Measurements from ENCODE around the gene CNNM1. TPM values are rescaled to one million over a fixed set of nuclear protein-coding genes. Genes with fewer than 3 reads are reported as not detected.

The CNNM1 gene
- total RNA-seq, 3 donors from 2014 or later = 0.64 to 0.98 (median 0.88) TPM

GRCh38 chr10:99344715-99345114 is 15.6 kb downstream of the CNNM1 start:
- TF ChIP-seq POLR2AphosphoS5 (IDR thresholded peaks at IDR 0.05) = no peak
- no peak for TF ChIP-seq CTCF (IDR thresholded peaks at IDR 0.05)
- TF ChIP-seq POLR2A (IDR thresholded peaks at IDR 0.05) = no peak
- intact Hi-C loops (cut with DNase I; ENCODE audit: low total_unique reads) = no loop called here
- no peaks in the 10 kb centered on the region for H3K36me3 ChIP-seq
- DNase-seq (ENCODE audit: low spot score in 2 of 2) = no peak
- H3K9me3 ChIP-seq = no peaks in the 10 kb centered on the region
- H3K27ac ChIP-seq = no peak overlapping the region
- H3K4me1 ChIP-seq = no peaks in the 10 kb centered on the region
- no peak overlapping the region for H3K4me3 ChIP-seq
- H3K27me3 ChIP-seq = no peaks in the 10 kb centered on the region

- H3K4me1 ChIP-seq = no peaks in the 10 kb centered on the region
- no peaks in the 10 kb centered on the region for H3K27me3 ChIP-seq
- H3K4me3 ChIP-seq = no peak overlapping the region
- H3K9me3 ChIP-seq = no peaks in the 10 kb centered on the region
- TF ChIP-seq POLR2AphosphoS5 (IDR thresholded peaks at IDR 0.05) (no peak), CTCF (IDR thresholded peaks at IDR 0.05) (no peak), POLR2A (IDR thresholded peaks at IDR 0.05) (no peak)
- H3K27ac ChIP-seq = no peak overlapping the region
- H3K36me3 ChIP-seq = no peaks in the 10 kb centered on the region
- intact Hi-C loops (cut with DNase I; ENCODE audit: low total_unique reads) = no loop called here
- DNase-seq (ENCODE audit: low spot score in 2 of 2) = no peak
Observed at GRCh38 chr10:99345350-99345749, 16.2 kb downstream of the CNNM1 start.

- Histone ChIP-seq H3K4me3 (no peak overlapping the region), H3K27me3 (no peaks in the 10 kb centered on the region), H3K27ac (no peak overlapping the region), H3K4me1 (no peaks in the 10 kb centered on the region), H3K36me3 (no peaks in the 10 kb centered on the region), H3K9me3 (no peaks in the 10 kb centered on the region)
- TF ChIP-seq CTCF (IDR thresholded peaks at IDR 0.05) (no peak), POLR2A (IDR thresholded peaks at IDR 0.05) (no peak), POLR2AphosphoS5 (IDR thresholded peaks at IDR 0.05) (no peak)
- DNase-seq (ENCODE audit: low spot score in 2 of 2) = no peak
- intact Hi-C loops (cut with DNase I; ENCODE audit: low total_unique reads) = no loop called here
Observed at GRCh38 chr10:99346247-99346646, 17.1 kb downstream of the CNNM1 start.

- H3K27ac ChIP-seq = no peak overlapping the region
- H3K4me3 ChIP-seq = no peak overlapping the region
- no peaks in the 10 kb centered on the region for H3K36me3 ChIP-seq
- no peaks in the 10 kb centered on the region for H3K4me1 ChIP-seq
- TF ChIP-seq CTCF (IDR thresholded peaks at IDR 0.05) (no peak), POLR2A (IDR thresholded peaks at IDR 0.05) (no peak), POLR2AphosphoS5 (IDR thresholded peaks at IDR 0.05) (no peak)
- no peaks in the 10 kb centered on the region for H3K27me3 ChIP-seq
- intact Hi-C loops (cut with DNase I; ENCODE audit: low total_unique reads) = no loop called here
- no peaks in the 10 kb centered on the region for H3K9me3 ChIP-seq
- DNase-seq (ENCODE audit: low spot score in 2 of 2) = no peak
Observed at GRCh38 chr10:99347672-99348071, 18.5 kb downstream of the CNNM1 start.

GRCh38 chr10:99353182-99353581 is 24.0 kb downstream of the CNNM1 start:
- no peak for TF ChIP-seq POLR2AphosphoS5 (IDR thresholded peaks at IDR 0.05)
- no peak for TF ChIP-seq CTCF (IDR thresholded peaks at IDR 0.05)
- TF ChIP-seq POLR2A (IDR thresholded peaks at IDR 0.05) = no peak
- no peak overlapping the region for H3K27ac ChIP-seq
- intact Hi-C loops (cut with DNase I; ENCODE audit: low total_unique reads) = no loop called here

More at GRCh38 chr10:99353182-99353581, 24.0 kb downstream of the CNNM1 start:
- Histone ChIP-seq H3K4me3 (no peak overlapping the region), H3K36me3 (no peaks in the 10 kb centered on the region), H3K9me3 (no peaks in the 10 kb centered on the region), H3K4me1 (no peaks in the 10 kb centered on the region), H3K27me3 (no peaks in the 10 kb centered on the region)
- DNase-seq (ENCODE audit: low spot score in 2 of 2) = no peak
